ENCODE measurements around the gene STH. TPM values are rescaled to one million over a fixed set of nuclear protein-coding genes. Genes with fewer than 3 reads are reported as not detected.

STH gene
- total and polyA plus RNA-seq, 9 of the 15 experiments (the other 6 are each of a cell fraction or from before 2014, with no cell fraction given): not detected

DNA sequence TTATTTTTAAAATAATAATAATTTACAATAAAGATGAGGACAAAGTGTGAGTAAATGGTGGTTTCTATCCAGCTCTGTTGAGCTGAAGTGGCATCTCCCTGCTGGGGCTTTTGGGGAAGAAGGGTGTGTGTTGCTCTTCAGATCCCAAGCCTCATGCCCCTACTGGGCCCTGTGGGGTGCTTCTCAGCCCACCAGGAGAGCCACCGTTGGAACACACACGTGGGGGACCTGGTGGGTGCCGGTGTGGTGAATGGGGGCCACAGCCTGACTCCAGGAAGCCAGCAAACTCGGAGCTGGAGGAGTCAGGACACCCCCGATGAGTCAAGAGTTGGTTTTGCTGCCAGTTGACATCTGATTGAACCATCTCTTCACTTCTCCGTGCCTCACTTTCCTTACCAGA lies 37.8 kb upstream of the STH start:
- no peak overlapping the region for H2AFZ ChIP-seq (ENCODE audit: low read depth, low read length)
- H3K9ac ChIP-seq (ENCODE audit: insufficient read depth in 1 of 2, low read depth in 2 of 2, low read length in 2 of 2): peak overlapping the region in 1 of 2 experiments; percentile 52; a peak in 1 of 4 replicates
- ATAC-seq: no peak
- no TSS peak for BruUV-seq (replicated peaks)
- no peak for TF ChIP-seq RCOR1 (IDR thresholded peaks at IDR 0.05; ENCODE audit: borderline replicate concordance in 1 of 2, low read depth in 2 of 2, low read length in 2 of 2)
- TF ChIP-seq PML (IDR thresholded peaks at IDR 0.05; ENCODE audit: low read length): no peak
- TF ChIP-seq ZNF766 (CRISPR knock-in tag; conservative IDR thresholded peaks at IDR 0.05): no peak
- TF ChIP-seq, protein P1, sequence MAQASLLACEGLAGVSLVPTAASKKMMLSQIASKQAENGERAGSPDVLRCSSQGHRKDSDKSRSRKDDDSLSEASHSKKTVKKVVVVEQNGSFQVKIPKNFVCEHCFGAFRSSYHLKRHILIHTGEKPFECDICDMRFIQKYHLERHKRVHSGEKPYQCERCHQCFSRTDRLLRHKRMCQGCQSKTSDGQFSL (CRISPR knock-in tag; IDR thresholded peaks at IDR 0.05): no peak
- TF ChIP-seq, protein P1 (tag; IDR thresholded peaks at IDR 0.05): no peak
- no peak for TF ChIP-seq ZNF24 (IDR thresholded peaks at IDR 0.05)
- TF ChIP-seq, protein P2, sequence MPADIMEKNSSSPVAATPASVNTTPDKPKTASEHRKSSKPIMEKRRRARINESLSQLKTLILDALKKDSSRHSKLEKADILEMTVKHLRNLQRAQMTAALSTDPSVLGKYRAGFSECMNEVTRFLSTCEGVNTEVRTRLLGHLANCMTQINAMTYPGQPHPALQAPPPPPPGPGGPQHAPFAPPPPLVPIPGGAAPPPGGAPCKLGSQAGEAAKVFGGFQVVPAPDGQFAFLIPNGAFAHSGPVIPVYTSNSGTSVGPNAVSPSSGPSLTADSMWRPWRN (IDR thresholded peaks at IDR 0.05; ENCODE audit: low read depth): no peak
- no peak for FAIRE-seq
- in situ Hi-C loops (cut with MboI) (no loop called here), intact Hi-C loops (cut with micrococcal nuclease) (no loop called here)
- ChIA-PET POLR2A (interaction anchor here (0.6 kb wide), 1 partner anchor 9 kb away, joined by 3 read pairs; no protein-coding TSS in a partner anchor), CTCF (ENCODE audit: low intra/inter-chr PET ratio) (interaction anchor here (0.5 kb wide), 1 partner anchor 19 kb away, joined by 3 read pairs; no protein-coding TSS in a partner anchor)
- no peaks in the 10 kb centered on the region for H3K9me3 ChIP-seq (replicated peaks; ENCODE audit: control insufficient read depth, insufficient read depth, low read depth, low read length)
- DNase-seq (ENCODE audit: extremely low read depth in 1 of 4, low spot score in 3 of 4): no peak
- no peaks in the 10 kb centered on the region for H4K20me1 ChIP-seq (replicated peaks; ENCODE audit: control insufficient read depth, insufficient read depth, low read length)
- WGBS (ENCODE audit: insufficient coverage, low coverage, missing lambda C conversion rate): 7% methylated on average over 6 of the region's 6 CpGs
- H3K27ac ChIP-seq (ENCODE audit: extremely low read depth, low read depth, low read length): no peak overlapping the region
- no peaks in the 10 kb centered on the region for H3K36me3 ChIP-seq (ENCODE audit: control insufficient read depth, insufficient read depth, low read length)
- no peaks in the 10 kb centered on the region for H3K9me1 ChIP-seq (ENCODE audit: control insufficient read depth, insufficient read depth, low read length)
- no peaks in the 10 kb centered on the region; a peak in 2 of 5 replicates for H3K4me1 ChIP-seq (replicated peaks in 1 of 2; ENCODE audit: control insufficient read depth in 2 of 2, insufficient read depth in 2 of 2, low read length in 2 of 2)
- no peak overlapping the region for H3K4me3 ChIP-seq
- no peak overlapping the region for H3K4me2 ChIP-seq (ENCODE audit: insufficient read depth, low read length)
- H3K79me2 ChIP-seq (ENCODE audit: control insufficient read depth, insufficient read depth, low read length): no peaks in the 10 kb centered on the region
- peaks cover 12 to 47% of the 10 kb centered on the region in 2 experiments; a peak in 4 of 5 replicates for H3K27me3 ChIP-seq (ENCODE audit: control insufficient read depth in 2 of 2, insufficient read depth in 2 of 2, low read length in 2 of 2)

Data from K562 (cell line).